Germinal center (tissue), 1 donor: Measurements from ENCODE around the gene NAALADL2.

Experiments used
- DNase-seq: peaks from one replicate; pipeline ENCODE4 v3.0.0; 2012; ENCODE audit warnings: mixed read lengths, low spot score

NAALADL2 gene

GRCh38 chr3:175672119-175672689 lies 813.1 kb downstream of the NAALADL2 start:
- DNase-seq, result no peak

- no peak for DNase-seq
Observed at GRCh38 chr3:175679568-175679967, 820.4 kb downstream of the NAALADL2 start.

- DNase-seq, result no peak
Observed at GRCh38 chr3:175692256-175692655, 833.1 kb downstream of the NAALADL2 start.

GRCh38 chr3:175695251-175695650 lies 836.1 kb downstream of the NAALADL2 start:
- no peak for DNase-seq

- DNase-seq, result no peak
Observed at GRCh38 chr3:175702956-175703355, 843.8 kb downstream of the NAALADL2 start.

- DNase-seq, result no peak
Observed at GRCh38 chr3:175704366-175705055, 845.4 kb downstream of the NAALADL2 start.

- DNase-seq, result no peak
Observed at GRCh38 chr3:175713268-175713667, 854.1 kb downstream of the NAALADL2 start.

GRCh38 chr3:175716446-175716845 lies 857.3 kb downstream of the NAALADL2 start:
- no peak for DNase-seq

- DNase-seq, result no peak
Observed at GRCh38 chr3:175726228-175726627, 867.1 kb downstream of the NAALADL2 start.

- DNase-seq, result no peak
Observed at GRCh38 chr3:175728566-175728965, 869.4 kb downstream of the NAALADL2 start.

GRCh38 chr3:175729466-175729865 lies 870.3 kb downstream of the NAALADL2 start:
- DNase-seq, result no peak

GRCh38 chr3:175731543-175731942 lies 872.4 kb downstream of the NAALADL2 start:
- no peak for DNase-seq

GRCh38 chr3:175732017-175732416 lies 872.9 kb downstream of the NAALADL2 start:
- no peak for DNase-seq

- DNase-seq, result no peak
Observed at GRCh38 chr3:175735866-175736265, 876.7 kb downstream of the NAALADL2 start.

GRCh38 chr3:175737646-175738572 lies 878.8 kb downstream of the NAALADL2 start:
- DNase-seq, result no peak

GRCh38 chr3:175741951-175742350 lies 882.8 kb downstream of the NAALADL2 start:
- DNase-seq, result no peak

GRCh38 chr3:175743733-175744400 lies 884.7 kb downstream of the NAALADL2 start:
- no peak for DNase-seq

- no peak for DNase-seq
Observed at GRCh38 chr3:175746308-175746707, 887.2 kb downstream of the NAALADL2 start.

GRCh38 chr3:175748087-175748730 lies 889.1 kb downstream of the NAALADL2 start:
- no peak for DNase-seq

- no peak for DNase-seq
Observed at GRCh38 chr3:175749981-175750380, 890.8 kb downstream of the NAALADL2 start.

- DNase-seq, result no peak
Observed at GRCh38 chr3:175751089-175751488, 892.0 kb downstream of the NAALADL2 start.

GRCh38 chr3:175763948-175764347 lies 904.8 kb downstream of the NAALADL2 start:
- DNase-seq, result no peak
